DMS153 (cell line): ENCODE measurements around the gene ZDHHC6.
"Not testable (repeated sequence)": the region's sequence is repeated elsewhere in the genome, so short reads cannot be mapped to it uniquely, and the experiment has no call there.

ENCODE experiments used
- DNase-seq: peaks from one replicate; lab custom pipeline; 2025; lab: John Stamatoyannopoulos, UW

ZDHHC6 gene, protein sequence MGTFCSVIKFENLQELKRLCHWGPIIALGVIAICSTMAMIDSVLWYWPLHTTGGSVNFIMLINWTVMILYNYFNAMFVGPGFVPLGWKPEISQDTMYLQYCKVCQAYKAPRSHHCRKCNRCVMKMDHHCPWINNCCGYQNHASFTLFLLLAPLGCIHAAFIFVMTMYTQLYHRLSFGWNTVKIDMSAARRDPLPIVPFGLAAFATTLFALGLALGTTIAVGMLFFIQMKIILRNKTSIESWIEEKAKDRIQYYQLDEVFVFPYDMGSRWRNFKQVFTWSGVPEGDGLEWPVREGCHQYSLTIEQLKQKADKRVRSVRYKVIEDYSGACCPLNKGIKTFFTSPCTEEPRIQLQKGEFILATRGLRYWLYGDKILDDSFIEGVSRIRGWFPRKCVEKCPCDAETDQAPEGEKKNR

DNA sequence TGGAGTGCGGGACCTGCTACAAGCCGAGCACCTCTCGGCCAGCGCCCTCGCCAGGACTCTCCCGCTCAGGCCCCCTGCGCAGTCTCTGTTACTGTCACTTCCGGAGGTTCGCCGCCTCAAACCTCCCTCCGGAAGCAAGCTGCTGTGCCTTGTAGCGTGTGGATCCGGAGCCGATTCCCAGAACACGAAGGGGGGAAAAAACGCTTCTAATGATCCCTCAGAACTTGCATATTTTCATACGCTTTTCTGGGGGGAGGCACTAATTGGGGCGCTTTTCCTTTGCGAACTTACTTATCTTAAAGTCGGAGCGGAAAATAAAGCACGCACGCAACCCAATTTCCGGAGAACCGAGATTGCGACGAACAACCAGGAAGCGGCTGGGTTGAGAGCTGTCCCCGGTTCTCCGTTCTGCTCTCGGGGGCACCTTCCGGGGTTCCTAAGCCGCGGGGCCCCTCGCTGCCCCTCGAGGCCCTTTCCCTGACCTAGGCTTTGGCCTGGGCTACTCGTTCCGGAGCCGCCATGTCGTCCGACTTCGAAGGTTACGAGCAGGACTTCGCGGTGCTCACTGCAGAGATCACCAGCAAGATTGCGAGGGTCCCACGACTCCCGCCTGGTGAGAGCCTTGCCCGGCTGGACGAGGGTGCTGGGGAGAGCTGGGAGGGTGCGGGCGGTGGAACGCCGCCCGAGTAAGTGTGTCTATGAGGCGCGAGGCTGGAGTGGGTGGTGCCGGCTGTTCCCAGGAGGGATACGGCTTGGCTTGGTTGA lies at the start of gene ZDHHC6, which contains the start of gene VTI1A:
Gene ZDHHC6 (minus strand): TSS at position 60 of the 765 bp plus-strand sequence. CDS start 1,478 bp downstream, outside the sequence.
Gene VTI1A (plus strand): TSS at position 361 of the 765 bp plus-strand sequence. CDS start 159 bp downstream, at position 520.
- DNase-seq, result peak; percentile 45

DNA sequence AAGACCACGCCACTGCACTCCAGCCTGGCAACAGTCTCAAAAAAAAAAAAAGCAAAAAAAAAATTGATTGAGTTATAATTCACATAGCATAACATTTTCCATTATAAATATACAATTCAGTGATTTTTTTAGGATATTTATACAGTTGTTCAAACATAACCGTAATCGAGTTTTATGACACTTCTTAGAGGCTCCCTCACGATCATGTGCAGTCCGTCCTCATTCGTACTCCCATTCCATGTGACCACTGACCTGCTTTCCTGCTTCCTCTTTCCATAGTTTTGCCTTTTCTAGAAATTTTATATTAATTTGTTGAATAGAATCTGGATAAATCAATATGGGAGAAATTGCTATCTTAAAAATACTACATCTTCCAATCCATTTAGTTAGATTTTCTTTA lies 46.0 kb upstream of the ZDHHC6 start:
- DNase-seq, result no peak

DNA sequence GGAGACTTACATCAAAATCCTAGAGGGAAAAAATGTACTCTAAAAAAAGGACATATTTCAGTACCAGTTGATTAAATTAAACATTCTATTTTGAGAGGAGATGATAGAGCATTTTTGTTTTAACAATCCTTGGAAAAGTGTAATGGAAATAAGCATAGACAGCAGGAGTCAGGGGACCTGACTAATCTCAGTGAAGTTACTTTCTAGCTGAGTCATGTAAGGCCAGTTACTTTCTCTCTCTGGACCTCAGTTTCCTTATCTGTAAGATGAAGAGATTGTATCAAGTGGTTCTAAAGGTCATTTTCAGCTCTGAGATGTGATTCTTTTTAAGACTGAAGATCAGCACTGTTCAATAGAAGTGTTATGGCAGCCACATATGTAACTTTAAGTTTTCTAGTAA lies 44.4 kb upstream of the ZDHHC6 start:
- DNase-seq, result no peak

DNA sequence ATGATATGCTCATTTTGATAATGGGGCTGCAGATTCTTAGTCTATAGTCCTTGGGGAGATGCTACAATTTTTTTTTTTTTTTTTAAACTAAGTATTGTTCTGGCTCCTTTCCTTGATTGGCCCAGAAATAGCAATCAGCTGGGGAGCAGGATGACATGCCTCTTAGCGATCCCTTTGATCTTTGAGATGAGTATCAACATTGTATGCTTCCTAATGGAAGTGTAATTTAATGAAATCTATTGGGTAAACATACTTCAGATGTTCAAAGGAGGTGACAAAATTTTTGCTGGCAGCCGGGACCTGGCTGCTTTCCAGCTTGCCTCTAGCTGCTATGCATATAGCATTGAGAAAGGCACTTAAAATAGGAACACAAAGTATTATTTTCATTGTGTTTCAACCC lies 43.8 kb upstream of the ZDHHC6 start:
- DNase-seq, result peak; percentile 91

DNA sequence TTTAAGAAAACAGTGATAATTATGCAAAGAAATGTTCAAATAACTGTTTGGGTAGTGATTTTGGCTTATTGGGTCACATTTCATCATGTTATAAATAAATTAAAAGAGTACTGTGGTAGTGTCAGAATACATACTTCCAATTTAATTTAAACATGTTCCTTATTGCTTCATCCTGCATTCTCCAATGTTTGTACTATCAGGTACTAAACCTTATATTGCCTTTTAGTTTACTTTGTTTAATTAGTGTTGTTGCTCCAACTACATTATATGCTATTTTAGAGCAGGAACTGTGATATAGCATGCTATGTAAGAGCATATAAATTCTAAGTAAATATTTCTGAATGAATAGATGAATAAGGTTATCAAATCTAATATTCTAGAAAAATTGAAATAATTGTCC lies 41.2 kb upstream of the ZDHHC6 start:
- no peak for DNase-seq

DNA sequence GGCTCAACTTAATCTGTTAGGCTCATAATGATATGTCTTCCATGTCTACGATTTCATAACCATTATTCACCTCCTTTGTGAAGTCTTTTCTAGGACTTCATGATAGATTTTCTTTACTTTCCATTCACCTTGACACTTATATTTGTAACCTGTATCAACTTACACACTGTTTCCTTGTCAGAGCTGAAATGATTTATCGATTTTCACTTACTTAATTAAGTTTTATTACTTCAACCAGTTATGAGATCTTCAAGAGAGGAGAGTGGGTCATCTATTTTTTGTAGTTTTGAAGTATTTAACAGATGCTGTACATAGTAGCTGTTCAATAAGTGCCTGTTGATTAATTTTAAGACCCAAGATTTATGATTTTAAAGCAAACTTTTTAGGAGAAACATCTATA lies 37.7 kb upstream of the ZDHHC6 start:
- no peak for DNase-seq

DNA sequence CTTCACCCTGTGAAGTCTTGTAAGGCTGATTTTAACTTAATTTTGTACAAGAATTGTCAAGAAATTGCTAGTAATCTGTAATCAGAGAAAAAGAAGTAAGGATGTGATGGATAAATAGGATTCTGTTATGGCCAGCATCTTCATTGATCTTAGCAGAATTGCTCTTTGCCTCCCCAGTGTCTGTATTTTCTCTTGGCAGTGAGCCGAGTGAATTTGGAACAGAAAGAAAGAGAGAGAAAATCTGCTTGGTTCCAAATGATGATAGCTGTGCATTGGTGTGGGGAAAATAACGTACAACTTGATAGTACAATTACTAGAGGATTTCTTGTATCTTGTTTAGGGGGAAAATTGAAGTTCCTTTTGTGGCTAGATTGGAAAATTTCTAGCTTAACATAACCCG lies 34.9 kb upstream of the ZDHHC6 start:
- no peak for DNase-seq

DNA sequence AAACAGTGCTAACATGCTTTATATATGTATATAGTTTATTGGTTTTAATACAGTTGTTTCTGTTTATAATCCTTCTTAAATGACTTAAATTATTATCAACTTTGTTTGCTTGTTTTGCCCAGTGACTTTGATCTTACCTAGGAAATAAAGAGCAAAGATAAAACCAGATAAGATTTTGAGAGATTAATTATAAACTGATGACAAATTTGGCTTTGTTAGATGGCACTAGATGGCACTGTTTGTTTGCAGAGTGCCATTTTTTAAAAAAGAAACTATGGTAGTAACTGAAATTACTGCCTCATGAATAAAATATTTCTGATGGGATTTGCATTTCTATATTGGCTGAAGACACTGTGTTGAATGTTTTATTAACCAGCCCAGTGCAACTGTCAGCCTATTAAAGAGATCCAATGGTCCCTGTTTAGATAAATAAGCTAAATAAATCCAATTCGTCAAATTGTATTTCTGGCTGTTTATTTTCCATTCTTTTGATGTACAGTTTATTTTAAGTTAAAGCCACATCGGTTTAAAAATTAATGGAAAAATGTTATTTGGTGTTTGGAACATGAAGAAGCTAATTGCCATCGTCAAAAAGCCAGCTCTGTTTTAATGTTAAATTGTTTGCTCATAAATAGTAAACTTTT lies 29.0 kb upstream of the ZDHHC6 start:
- DNase-seq, result no peak

DNA sequence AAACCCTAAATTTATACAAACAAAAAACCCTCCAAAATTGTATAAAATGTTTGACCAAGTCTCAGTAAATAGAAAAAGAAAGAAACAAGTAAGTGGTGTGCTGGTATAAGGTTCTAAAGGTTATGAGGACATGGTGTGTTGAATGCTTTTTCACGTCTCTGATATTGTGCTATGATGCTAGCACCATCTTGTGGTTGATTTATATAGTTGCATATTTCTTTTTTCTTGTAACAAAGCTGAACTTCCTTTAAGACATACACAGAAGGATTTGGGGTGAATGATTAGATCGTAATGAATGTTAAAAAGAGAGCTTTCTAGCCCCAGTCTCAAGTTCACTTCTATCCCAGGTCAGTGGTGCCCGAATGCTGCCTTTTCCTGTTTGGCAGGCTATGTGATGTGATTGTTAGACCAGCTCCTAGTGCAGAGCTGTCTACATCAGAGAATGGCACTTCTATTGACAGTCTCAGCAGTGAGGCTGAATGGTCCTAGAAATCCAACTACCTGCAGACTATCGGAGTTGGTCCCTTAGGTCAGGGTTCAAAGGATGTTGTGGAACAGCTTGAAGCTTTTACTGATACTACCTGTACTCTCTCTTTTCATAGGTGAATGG lies 25.3 kb upstream of the ZDHHC6 start:
- DNase-seq, result peak; percentile 10

DNA sequence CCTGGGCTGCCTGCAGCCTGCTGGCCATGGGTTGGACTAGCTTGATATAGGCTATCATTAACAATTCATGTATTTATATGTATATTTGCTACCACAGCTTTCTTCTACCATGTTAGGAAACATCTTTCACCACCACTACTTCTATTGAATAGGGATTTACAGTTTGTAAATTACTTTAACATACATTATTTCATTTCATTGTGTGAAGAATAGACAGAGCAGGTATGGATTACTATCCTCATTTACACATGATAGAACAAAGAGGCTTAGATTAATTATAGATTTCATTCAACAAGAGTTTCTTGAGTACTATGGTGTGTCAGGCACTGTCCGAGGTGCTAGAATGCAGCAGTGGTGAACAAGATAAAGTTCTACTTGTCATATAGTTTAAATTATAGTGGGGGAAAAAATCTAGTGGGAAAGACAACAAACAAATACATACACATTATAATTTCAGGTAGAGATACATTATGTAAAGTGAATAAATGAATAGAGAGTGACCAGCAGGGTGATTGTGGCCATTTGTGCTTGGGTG lies 20.9 kb upstream of the ZDHHC6 start:
- no peak for DNase-seq

DNA sequence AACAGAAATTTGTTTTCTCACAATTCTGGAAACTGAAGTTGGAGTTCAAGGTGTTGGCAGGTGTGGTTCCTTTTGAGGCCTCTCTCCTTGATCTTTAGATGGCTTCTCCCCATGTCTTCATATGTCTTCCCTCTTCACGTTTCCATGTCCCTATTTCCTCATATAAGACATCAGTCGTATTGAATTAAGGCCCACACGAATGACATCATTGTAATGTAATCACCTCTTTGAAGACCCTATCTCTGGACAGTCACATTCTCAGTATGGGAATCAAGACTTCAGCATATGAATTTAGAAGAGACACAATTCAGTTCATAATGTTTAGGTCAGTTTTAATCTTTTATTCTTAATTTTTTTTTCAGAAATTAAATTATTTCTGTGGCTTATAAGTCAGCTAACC lies 20.1 kb upstream of the ZDHHC6 start:
- DNase-seq, result no peak

DNA sequence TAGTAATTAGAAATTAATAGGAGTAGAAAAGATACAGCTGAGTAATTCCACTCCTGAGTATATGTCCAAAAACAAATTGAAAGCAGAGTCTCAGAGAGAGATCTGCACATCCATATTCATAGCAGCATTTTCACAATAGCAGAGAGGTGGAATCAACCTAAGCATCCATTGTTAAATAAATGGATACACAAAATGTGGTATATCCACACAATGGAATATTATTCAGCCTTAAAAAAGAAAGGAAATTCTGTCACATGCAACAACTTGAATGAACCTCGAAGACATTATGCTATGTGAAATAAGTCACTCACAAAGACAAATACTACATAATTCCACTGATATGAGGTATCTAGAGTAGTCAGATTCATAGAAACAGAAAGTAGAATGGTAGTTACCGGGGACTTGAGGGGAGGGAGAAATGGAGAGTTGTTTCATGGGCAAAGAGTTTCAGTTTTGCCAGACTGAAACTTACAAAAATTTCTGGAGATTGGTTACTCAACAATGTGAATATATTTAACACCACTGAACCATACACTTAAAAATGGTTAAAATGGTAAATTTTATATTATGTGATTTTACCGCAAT lies 18.7 kb upstream of the ZDHHC6 start:
- DNase-seq, result no peak

DNA sequence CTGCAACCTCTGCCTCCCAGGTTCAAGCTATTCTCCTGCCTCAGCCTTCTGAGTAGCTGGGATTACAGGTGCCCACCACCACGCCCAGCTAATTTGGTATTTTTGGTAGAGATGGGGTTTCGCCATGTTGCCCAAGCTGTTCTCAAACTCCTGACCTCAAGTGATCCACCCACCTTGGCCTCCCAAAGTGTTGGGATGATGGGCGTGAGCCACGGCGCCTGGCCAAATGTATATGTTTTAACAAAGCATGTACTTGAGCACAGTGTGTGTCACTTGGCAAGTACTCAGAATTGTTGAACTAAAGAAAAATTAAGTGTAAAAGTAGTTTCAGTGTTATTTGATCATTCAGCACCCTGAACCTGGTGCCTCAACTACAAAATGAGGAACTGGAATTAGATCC lies 17.4 kb upstream of the ZDHHC6 start:
- DNase-seq, result not testable (repeated sequence)

DNA sequence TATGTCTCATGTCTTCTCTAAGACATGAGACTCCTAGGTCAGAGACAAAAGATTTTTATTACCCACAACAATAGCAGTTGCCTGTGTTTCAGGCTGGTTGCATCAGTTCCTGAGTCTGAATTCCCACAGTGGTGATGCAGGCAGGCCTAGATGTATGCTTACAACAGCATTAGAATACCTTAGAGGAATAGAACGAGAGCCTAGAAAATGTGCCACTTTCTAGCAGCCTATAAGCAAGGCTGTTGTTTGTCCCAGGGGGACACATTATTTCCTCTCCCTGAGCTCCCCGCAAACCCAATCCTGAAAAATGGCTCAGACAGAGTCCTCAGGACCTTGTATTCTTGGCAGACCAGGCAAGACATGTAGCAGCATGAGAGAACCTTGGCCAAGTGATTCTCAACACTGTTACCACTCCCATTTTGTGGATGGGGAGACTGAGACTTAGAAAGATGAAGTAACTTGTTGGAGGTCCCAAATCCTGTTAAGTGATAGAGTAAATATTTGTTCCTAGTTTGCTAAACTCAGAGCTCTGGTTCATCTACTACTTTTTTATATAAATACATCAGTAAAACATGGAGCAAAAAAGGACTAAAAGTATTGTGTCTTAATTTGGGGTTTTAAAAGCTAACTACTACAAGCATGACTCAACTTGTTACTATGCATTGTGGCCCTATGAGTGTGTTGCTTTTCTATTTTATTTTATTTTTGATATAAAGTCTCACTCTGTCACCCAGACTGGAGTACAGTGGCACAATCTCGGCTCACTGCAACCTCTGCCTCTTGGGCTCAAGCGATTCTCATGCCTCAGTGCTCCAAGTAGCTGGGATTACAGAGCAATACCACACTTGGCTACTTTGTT lies 14.5 kb upstream of the ZDHHC6 start:
- no peak for DNase-seq

DNA sequence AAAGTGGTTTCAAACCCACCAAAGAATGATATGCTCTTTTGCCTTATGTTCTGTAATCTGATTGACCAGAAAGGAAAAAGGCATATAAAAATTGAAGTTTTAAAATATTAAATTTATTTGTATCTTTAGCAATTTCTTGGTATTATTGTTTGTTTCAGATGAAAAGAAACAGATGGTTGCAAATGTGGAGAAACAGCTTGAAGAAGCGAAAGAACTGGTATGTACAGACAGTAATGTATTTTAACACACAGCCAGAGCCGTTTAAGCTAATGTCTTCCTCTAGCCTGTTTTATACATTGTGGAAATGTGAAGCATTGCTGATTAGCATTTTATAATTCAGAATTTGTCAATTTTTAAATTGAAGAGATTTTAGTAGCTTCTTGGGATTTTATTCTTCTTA lies 13.7 kb upstream of the ZDHHC6 start:
- no peak for DNase-seq

DNA sequence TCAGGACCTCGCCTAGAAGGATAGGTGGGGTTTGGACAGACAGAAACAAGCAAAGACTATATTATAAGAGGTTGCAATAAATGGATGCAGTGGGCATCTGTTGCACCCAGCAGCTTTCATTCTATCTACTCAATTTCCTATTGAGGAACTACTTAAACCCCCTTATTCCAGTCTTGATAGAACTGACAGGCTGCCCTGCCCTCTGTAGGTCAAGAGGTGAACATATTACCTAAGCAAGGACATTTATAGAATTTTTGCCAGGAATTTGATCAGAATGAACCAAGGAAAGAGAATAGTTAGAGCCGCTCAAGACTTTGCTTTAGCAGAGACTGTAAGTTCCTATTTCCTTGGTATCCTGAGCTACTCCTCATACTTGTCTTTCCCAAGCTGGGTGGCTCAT lies 9.8 kb upstream of the ZDHHC6 start:
- DNase-seq, result no peak

DNA sequence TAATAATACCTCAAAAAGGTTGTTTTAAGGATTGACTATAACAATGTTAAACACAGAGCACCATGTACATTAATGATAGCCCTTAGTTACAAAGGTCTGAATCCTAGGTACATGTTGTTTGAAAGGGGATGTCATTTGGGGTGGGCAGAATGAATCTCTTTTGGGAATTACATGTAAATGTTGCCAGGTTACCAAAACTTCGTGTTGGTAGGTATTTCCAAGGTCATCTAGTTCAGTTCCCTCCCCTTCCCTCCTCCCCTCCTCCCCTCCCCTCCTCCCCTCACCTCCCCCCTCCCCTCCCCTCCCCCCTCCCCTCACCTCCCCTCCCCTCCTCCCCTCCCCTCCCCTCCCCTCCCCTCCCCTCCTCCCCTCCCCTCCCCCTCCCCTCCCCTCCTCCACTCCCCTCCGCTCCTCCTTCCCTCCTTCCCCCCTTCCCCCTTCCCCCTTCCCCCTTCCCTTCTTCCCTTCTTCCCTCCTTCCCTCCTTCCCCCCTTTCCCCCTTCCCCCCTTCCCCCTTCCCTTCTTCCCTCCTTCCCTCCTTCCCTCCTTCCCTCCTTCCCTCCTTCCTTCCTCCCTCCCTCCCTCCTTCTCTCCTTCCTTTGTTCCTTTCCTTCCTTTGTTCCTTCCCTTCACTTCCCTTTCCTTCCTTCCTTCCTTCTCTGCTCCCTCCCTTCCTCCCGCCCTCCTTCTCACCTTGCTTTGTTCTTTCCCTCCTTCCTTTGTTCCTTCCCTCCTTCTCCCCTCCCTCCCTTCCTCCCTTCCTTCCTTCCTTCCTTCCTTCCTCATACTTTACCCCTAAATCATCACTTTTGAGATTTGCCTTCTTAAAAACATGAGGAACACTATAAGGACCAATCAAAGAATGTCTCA lies 8.4 kb upstream of the ZDHHC6 start:
- no peak for DNase-seq

DNA sequence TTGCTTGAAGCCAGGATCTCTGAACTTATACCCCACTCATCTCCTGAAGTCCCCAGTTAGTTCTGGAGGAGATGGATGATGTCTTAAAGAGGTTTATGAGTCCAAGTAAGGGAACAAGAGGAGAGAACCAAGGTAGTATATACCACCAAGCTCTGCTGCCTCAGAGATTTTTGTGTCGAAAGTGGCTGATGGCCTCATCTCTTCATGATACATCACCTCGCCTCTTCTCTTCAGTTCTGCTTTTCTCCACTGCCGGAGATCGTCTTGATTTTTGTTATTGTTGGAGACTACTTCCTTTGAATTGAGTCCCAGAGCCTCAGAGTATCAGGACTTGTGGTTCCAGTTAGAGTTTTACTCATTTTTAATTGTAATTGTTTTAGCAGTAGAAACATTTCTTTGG lies 2.2 kb upstream of the ZDHHC6 start:
- DNase-seq, result no peak

DNA sequence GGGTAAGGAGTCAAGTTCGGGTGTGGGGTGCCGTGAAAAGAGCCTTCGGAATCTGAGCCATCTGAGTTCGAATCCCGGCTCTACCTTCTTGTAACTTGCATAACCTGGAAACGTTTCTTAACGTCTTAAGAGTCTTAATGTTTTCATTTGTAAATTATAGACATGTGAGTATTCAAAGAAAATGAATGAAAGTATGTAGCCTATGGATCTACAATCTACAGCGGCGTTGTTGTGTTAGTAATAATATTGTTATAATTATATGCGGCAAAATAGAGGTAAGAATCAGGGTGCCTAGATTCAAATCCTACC lies 860 bp upstream of the ZDHHC6 start:
- DNase-seq, result no peak
